K562 (cell line): ENCODE measurements around the gene APIP. TPM values are rescaled to one million over a fixed set of nuclear protein-coding genes. Genes with fewer than 3 reads are reported as not detected.

Experiments
- ATAC-seq: fragments of 200-7000 bp; cut with Tn5 transposase; 3 replicates; pipeline ENCODE4 v1.9.1; 2020; ENCODE audit warnings: moderate library complexity
- BruUV-seq: library from RNA; stranded (reverse); fragments of 400-500 nt; replicated peaks from 2 replicates; lab custom pipeline; 2021; lab: Mats Ljungman, UMichigan
- CTCF ChIA-PET: fragments of 300-600 bp; formaldehyde crosslinking; extraction: SDS; loops from one replicate; lab custom pipeline; 2021; ENCODE audit warnings: low intra/inter-chr PET ratio; lab: Yijun Ruan, JAX
- POLR2A ChIA-PET: fragments of 300-600, 350-650 bp; sonication (Branson Sonifier 250); formaldehyde crosslinking; extraction: SDS; loops from one replicate; lab custom pipeline; 2021; ENCODE audit warnings: antibody characterized with exemption, inconsistent platforms; lab: Yijun Ruan, JAX
- DNase-seq, 4 experiments: peaks; one replicate each; pipeline versions ENCODE4 v3.0.0 to v3.0.0-alpha.2; 2011 to 2018; ENCODE audit warnings: low spot score in 3 of 4, mixed read lengths in 3 of 4; ENCODE audit errors: extremely low read depth in 1 of 4
- FAIRE-seq: peaks from 2 replicates; lab custom pipeline; 2011; peaks lifted over from hg19 to GRCh38; lab: Jason Lieb, UNC
- H2AFZ ChIP-seq: 2 replicates; pipeline ENCODE4 v1.6.0; 2011; ENCODE audit warnings: low read depth, low read length, control low read depth, inconsistent platforms
- H3K27ac ChIP-seq: fragments of 200-600 bp; 3 replicates; pipeline ENCODE4 v1.8.0; 2011; ENCODE audit warnings: low read depth, mild to moderate bottlenecking, control low read depth, inconsistent platforms, low read length, moderate library complexity, mixed read lengths; ENCODE audit errors: extremely low read depth
- H3K27me3 ChIP-seq, 2 experiments: fragments of 300-600 bp in 1 of 2; 2 replicates in 1 of 2; 3 replicates in 1 of 2; pipeline versions ENCODE4 v1.6.0 to v1.8.0; 2011; ENCODE audit warnings: inconsistent platforms in 2 of 2, low read length in 2 of 2, mild to moderate bottlenecking in 1 of 2, mixed read lengths in 1 of 2, moderate library complexity in 1 of 2; ENCODE audit not compliant: control insufficient read depth in 2 of 2, insufficient read depth in 2 of 2
- H3K36me3 ChIP-seq: fragments of 300-600 bp; 3 replicates; pipeline ENCODE4 v1.8.0; 2011; ENCODE audit warnings: mild to moderate bottlenecking, low read length, inconsistent platforms; ENCODE audit not compliant: control insufficient read depth, insufficient read depth
- H3K4me1 ChIP-seq, 2 experiments: fragments of 200-600 bp in 1 of 2; replicated peaks in 1 of 2; 2 replicates in 1 of 2; 3 replicates in 1 of 2; pipeline versions ENCODE4 v1.5.1 to v1.8.0; 2011; ENCODE audit warnings: inconsistent platforms in 2 of 2, low read length in 2 of 2, mild to moderate bottlenecking in 1 of 2, mixed read lengths in 1 of 2, moderate library complexity in 1 of 2; ENCODE audit not compliant: control insufficient read depth in 2 of 2, insufficient read depth in 2 of 2
- H3K4me2 ChIP-seq: 2 replicates; pipeline ENCODE4 v1.6.1; 2011; ENCODE audit warnings: low read length, control low read depth, inconsistent platforms, mixed read lengths; ENCODE audit not compliant: insufficient read depth
- H3K4me3 ChIP-seq: fragments of 200-600 bp; sonication (generic), shearing (Covaris generic); 2 replicates; pipeline ENCODE4 v1.5.1; 2016; ENCODE audit warnings: control low read depth, inconsistent platforms
- H3K79me2 ChIP-seq: fragments of 200-600 bp; 3 replicates; pipeline ENCODE4 v1.8.0; 2011; ENCODE audit warnings: low read length, inconsistent platforms; ENCODE audit not compliant: control insufficient read depth, insufficient read depth
- H3K9ac ChIP-seq, 2 experiments: 2 replicates each; pipeline versions ENCODE4 v1.6.0 to v1.6.1; 2011; ENCODE audit warnings: low read depth in 2 of 2, low read length in 2 of 2, control low read depth in 1 of 2, inconsistent platforms in 1 of 2, mild to moderate bottlenecking in 1 of 2, mixed read lengths in 1 of 2; ENCODE audit not compliant: insufficient read depth in 1 of 2
- H3K9me1 ChIP-seq: one replicate; pipeline ENCODE4 v1.6.0; 2011; ENCODE audit warnings: inconsistent platforms, mild to moderate bottlenecking, low read length, moderate library complexity; ENCODE audit not compliant: control insufficient read depth, insufficient read depth
- H3K9me3 ChIP-seq: replicated peaks from 2 replicates; pipeline ENCODE4 v1.5.1; 2011; ENCODE audit warnings: low read depth, low read length, inconsistent platforms; ENCODE audit not compliant: control insufficient read depth, insufficient read depth
- H4K20me1 ChIP-seq: replicated peaks from 2 replicates; pipeline ENCODE4 v1.6.1; 2011; ENCODE audit warnings: low read length, inconsistent platforms, mixed read lengths; ENCODE audit not compliant: control insufficient read depth, insufficient read depth
- CEBPZ ChIP-seq: fragments of 150-350 bp; IDR thresholded peaks from 2 replicates; pipeline ENCODE4 v1.6.1; 2014; ENCODE audit warnings: low read depth, mild to moderate bottlenecking, low read length, borderline replicate concordance
- E2F1 ChIP-seq: sonication (generic); formaldehyde crosslinking; IDR thresholded peaks from 2 replicates; pipeline ENCODE4 v1.8.1; 2023; ENCODE audit warnings: mild to moderate bottlenecking, missing genetic modification reagents, moderate library complexity
- E4F1 ChIP-seq: fragments of 250-450 bp; sonication (Bioruptor Pico); IDR thresholded peaks from 2 replicates; pipeline ENCODE4 v1.5.0; 2021; ENCODE audit warnings: mild to moderate bottlenecking, borderline replicate concordance
- EHMT2 ChIP-seq: fragments of 450-650 bp; IDR thresholded peaks from 2 replicates; pipeline ENCODE4 v1.6.1; 2018; ENCODE audit warnings: antibody characterized with exemption
- FOXP4 ChIP-seq: sonication (generic); formaldehyde crosslinking; IDR thresholded peaks from 2 replicates; pipeline ENCODE4 v1.8.0; 2022; ENCODE audit warnings: mild to moderate bottlenecking, missing genetic modification reagents, borderline replicate concordance
- POLR2H ChIP-seq: IDR thresholded peaks from 2 replicates; pipeline ENCODE4 v1.6.1; 2016; ENCODE audit warnings: missing genetic modification characterization, low read depth, mild to moderate bottlenecking, control low read depth, missing compliant biosample characterization, moderate library complexity
- ZMIZ1 ChIP-seq, 2 experiments: fragments of 150-350 bp in 1 of 2; IDR thresholded peaks; 2 replicates each; pipeline ENCODE4 v1.6.1; 2012 to 2016; ENCODE audit warnings: low read depth in 2 of 2, low read length in 2 of 2, mild to moderate bottlenecking in 1 of 2, moderate library complexity in 1 of 2
- in situ Hi-C: fragments of 300-500 bp; cut with MboI; formaldehyde crosslinking; loops from 4 replicates; pipeline ENCODE4 v1.15.0; 2018; ENCODE audit warnings: inconsistent platforms, mixed read lengths
- intact Hi-C: fragments of 100-400 bp; cut with micrococcal nuclease; formaldehyde crosslinking; loops from 2 replicates; pipeline ENCODE4 v1.14.2; 2022
- polyA plus RNA-seq, 8 experiments: library from polyadenylated mRNA; depleted of rRNA in 4 of 8; stranded (reverse) in 5 of 8; unstranded in 3 of 8; fragments of >200 nt; fragmentation: Nextera tagmentation in 2 of 8; fragmentation: Illumina TruSeq in 1 of 8; extraction: Ambion mirVana in 2 of 8; extraction: Trizol in 1 of 8; gene quantifications; 2 replicates each; pipeline versions ENCODE4 v1.2.1 to v1.2.3, GENCODE V29; 2011 to 2014; ENCODE audit warnings: inconsistent platforms in 1 of 8, missing spikeins in 1 of 8
- total RNA-seq, 7 experiments: library from RNA; depleted of rRNA in 6 of 7; stranded (reverse); fragments of >200 nt in 6 of 7; fragmentation: Illumina TruSeq in 2 of 7; extraction: Trizol in 2 of 7; gene quantifications; 2 replicates each; pipeline versions ENCODE4 v1.2.1 to v1.2.3, GENCODE V29; 2011 to 2021; ENCODE audit warnings: low replicate concordance in 1 of 7

APIP gene
- total and polyA plus RNA-seq, 9 of the 15 experiments (the other 6 are each of a cell fraction or from before 2014, with no cell fraction given) = 63.7 to 110 (median 82.8) TPM

GRCh38 chr11:34962034-34962433 lies 45.9 kb upstream of the APIP start:
- BruUV-seq = no TSS peak
- Histone ChIP-seq H3K9ac (no peak overlapping the region), H3K9me3 (no peaks in the 10 kb centered on the region), H3K27ac (no peak overlapping the region), H3K4me1 (no peaks in the 10 kb centered on the region), H3K4me2 (no peak overlapping the region), H3K27me3 (no peaks in the 10 kb centered on the region), H3K9me1 (no peaks in the 10 kb centered on the region), H3K79me2 (no peaks in the 10 kb centered on the region), H2AFZ (no peak overlapping the region), H3K4me3 (no peak overlapping the region), H4K20me1 (no peaks in the 10 kb centered on the region), H3K36me3 (peaks cover 25% of the 10 kb centered on the region; the same call in 1 of the 3 replicates)
- CTCF ChIA-PET = no interaction called here
- DNase-seq (no peak), ATAC-seq (no peak), FAIRE-seq (no peak)
- intact Hi-C loops (no loop called here), in situ Hi-C loops (no loop called here)
- POLR2A ChIA-PET = no interaction called here
- TF ChIP-seq EHMT2 = no peak
- TF ChIP-seq POLR2H (tag) = no peak
- TF ChIP-seq E2F1 (CRISPR knock-in tag) = no peak
- TF ChIP-seq E4F1 (CRISPR knock-in tag) = no peak
- no peak for TF ChIP-seq FOXP4
- TF ChIP-seq CEBPZ = no peak
- no peak for TF ChIP-seq ZMIZ1 (IDR thresholded peaks at IDR 0.05; ENCODE audit: low read depth in 2 of 2, low read length in 2 of 2)
